A549 (cell line): ENCODE measurements around the gene ADI1. TPM values are rescaled to one million over a fixed set of nuclear protein-coding genes. Genes with fewer than 3 reads are reported as not detected.

Source experiments
- BHLHE40 ChIP-seq: IDR thresholded peaks from 2 replicates; pipeline ENCODE4 v1.6.1; 2012; ENCODE audit warnings: low read depth, low read length, inconsistent platforms
- CBX2 ChIP-seq: fragments of 200-600 bp; sonication (generic); IDR thresholded peaks from 2 replicates; pipeline ENCODE4 v1.6.1; 2016; ENCODE audit warnings: low read depth, mild to moderate bottlenecking, borderline replicate concordance
- CBX8 ChIP-seq: fragments of 200-600 bp; sonication (generic); IDR thresholded peaks from 2 replicates; pipeline ENCODE4 v1.6.1; 2016
- CHD2 ChIP-seq: fragments of 150-350 bp; IDR thresholded peaks from 2 replicates; pipeline ENCODE4 v1.6.1; 2014; ENCODE audit warnings: low read length; ENCODE audit not compliant: partially characterized antibody
- CTCF ChIP-seq: fragments of >200 bp; sonication (Bioruptor Twin); formaldehyde crosslinking; IDR thresholded peaks from 3 replicates; pipeline ENCODE4 v1.5.1; 2016
- E2F6 ChIP-seq: IDR thresholded peaks from 2 replicates; pipeline ENCODE4 v1.6.1; 2012; ENCODE audit warnings: low read depth, borderline replicate concordance
- FOSL2 ChIP-seq, 2 experiments: fragments of 450-650 bp in 1 of 2; fragments of >200 bp in 1 of 2; sonication (Bioruptor Twin) in 1 of 2; formaldehyde crosslinking; IDR thresholded peaks; 2 replicates each; pipeline versions ENCODE4 v1.5.0 to v1.6.1; 2016 to 2020; ENCODE audit warnings: mild to moderate bottlenecking in 1 of 2, moderate library complexity in 1 of 2
- FOXS1 ChIP-seq: fragments of 250-450 bp; sonication (Bioruptor Pico); IDR thresholded peaks from 2 replicates; pipeline ENCODE4 v1.5.0; 2020; ENCODE audit warnings: mild to moderate bottlenecking, moderate library complexity
- GATA3 ChIP-seq: IDR thresholded peaks from 2 replicates; pipeline ENCODE4 v1.6.1; 2012; ENCODE audit warnings: borderline replicate concordance
- HDAC2 ChIP-seq: fragments of 200-600 bp; sonication (generic); IDR thresholded peaks from 2 replicates; pipeline ENCODE4 v1.6.1; 2016
- HOXB13 ChIP-seq: fragments of 250-450 bp; sonication (Bioruptor Pico); IDR thresholded peaks from 2 replicates; pipeline ENCODE4 v1.5.0; 2020; ENCODE audit warnings: low read depth, mild to moderate bottlenecking, moderate library complexity
- HOXB5 ChIP-seq: fragments of 250-450 bp; sonication (Bioruptor Pico); IDR thresholded peaks from 2 replicates; pipeline ENCODE4 v1.5.0; 2020; ENCODE audit warnings: mild to moderate bottlenecking, moderate library complexity
- KDM5A ChIP-seq: fragments of 200-600 bp; sonication (generic); IDR thresholded peaks from 2 replicates; pipeline ENCODE4 v1.6.1; 2016; ENCODE audit warnings: antibody characterized with exemption, mild to moderate bottlenecking
- MAFK ChIP-seq: fragments of 450-650 bp; IDR thresholded peaks from 2 replicates; pipeline ENCODE4 v1.6.1; 2014; ENCODE audit not compliant: partially characterized antibody
- MAX ChIP-seq: IDR thresholded peaks from 2 replicates; pipeline ENCODE4 v1.6.1; 2012
- MYC ChIP-seq: IDR thresholded peaks from 2 replicates; pipeline ENCODE4 v1.6.1; 2012; ENCODE audit warnings: mild to moderate bottlenecking, inconsistent platforms, low read length, improper control_type of control experiment, borderline replicate concordance
- NFE2L2 ChIP-seq: fragments of 150-350 bp; conservative IDR thresholded peaks from 2 replicates; pipeline ENCODE4 v1.6.1; 2014; ENCODE audit warnings: low read length
- PHF8 ChIP-seq: fragments of 200-600 bp; sonication (generic); IDR thresholded peaks from 2 replicates; pipeline ENCODE4 v1.6.1; 2016; ENCODE audit warnings: low read depth, mild to moderate bottlenecking, antibody characterized with exemption, moderate library complexity, borderline replicate concordance
- POLR2A ChIP-seq: IDR thresholded peaks from 2 replicates; pipeline ENCODE4 v1.6.1; 2012; ENCODE audit warnings: mild to moderate bottlenecking, low read length
- RCOR1 ChIP-seq: fragments of 150-350 bp; IDR thresholded peaks from 2 replicates; pipeline ENCODE4 v1.6.1; 2014; ENCODE audit warnings: antibody characterized with exemption, low read length, low read depth
- SMC3 ChIP-seq: fragments of >200 bp; sonication (Bioruptor Twin); formaldehyde crosslinking; IDR thresholded peaks from 3 replicates; pipeline ENCODE4 v1.6.1; 2018; ENCODE audit warnings: inconsistent platforms
- TFCP2L1 ChIP-seq: fragments of 250-450 bp; sonication (Bioruptor Pico); IDR thresholded peaks from 2 replicates; pipeline ENCODE4 v1.5.0; 2021; ENCODE audit warnings: mild to moderate bottlenecking
- TP53 ChIP-seq: fragments of 250-450 bp; sonication (Bioruptor Pico); IDR thresholded peaks from 2 replicates; pipeline ENCODE4 v1.5.0; 2021; ENCODE audit warnings: mild to moderate bottlenecking, moderate library complexity
- ZSCAN20 ChIP-seq: fragments of 250-450 bp; sonication (Bioruptor Pico); IDR thresholded peaks from 2 replicates; pipeline ENCODE4 v1.8.0; 2022; ENCODE audit warnings: mild to moderate bottlenecking, moderate library complexity
- polyA plus RNA-seq, 4 experiments: library from polyadenylated mRNA; depleted of rRNA in 3 of 4; stranded (reverse); fragments of >200 nt; fragmentation: RNase III in 1 of 4; extraction: RNeasy Plus Mini Kit Qiagen cat#74134 plus additional on column Dnase treatment in 1 of 4; gene quantifications; 2 replicates in 3 of 4; 3 replicates in 1 of 4; pipeline ENCODE4 v1.2.3, GENCODE V29; 2011 to 2017
- TF ChIP-seq, protein P1 (sequence below): fragments of >200 bp; sonication (Bioruptor Twin); formaldehyde crosslinking; IDR thresholded peaks from 2 replicates; pipeline ENCODE4 v1.6.1; 2016
- TF ChIP-seq, protein P2 (sequence below): fragments of >200 bp; sonication (Bioruptor Twin); formaldehyde crosslinking; IDR thresholded peaks from 3 replicates; pipeline ENCODE4 v1.6.1; 2016
- TF ChIP-seq, protein P3 (sequence below): IDR thresholded peaks from 2 replicates; pipeline ENCODE4 v1.6.1; 2012

Gene ADI1
- polyA plus RNA-seq, 2 of the 4 experiments (the other 2 are of a cell fraction) = 47.9 to 84.6 TPM

DNA sequence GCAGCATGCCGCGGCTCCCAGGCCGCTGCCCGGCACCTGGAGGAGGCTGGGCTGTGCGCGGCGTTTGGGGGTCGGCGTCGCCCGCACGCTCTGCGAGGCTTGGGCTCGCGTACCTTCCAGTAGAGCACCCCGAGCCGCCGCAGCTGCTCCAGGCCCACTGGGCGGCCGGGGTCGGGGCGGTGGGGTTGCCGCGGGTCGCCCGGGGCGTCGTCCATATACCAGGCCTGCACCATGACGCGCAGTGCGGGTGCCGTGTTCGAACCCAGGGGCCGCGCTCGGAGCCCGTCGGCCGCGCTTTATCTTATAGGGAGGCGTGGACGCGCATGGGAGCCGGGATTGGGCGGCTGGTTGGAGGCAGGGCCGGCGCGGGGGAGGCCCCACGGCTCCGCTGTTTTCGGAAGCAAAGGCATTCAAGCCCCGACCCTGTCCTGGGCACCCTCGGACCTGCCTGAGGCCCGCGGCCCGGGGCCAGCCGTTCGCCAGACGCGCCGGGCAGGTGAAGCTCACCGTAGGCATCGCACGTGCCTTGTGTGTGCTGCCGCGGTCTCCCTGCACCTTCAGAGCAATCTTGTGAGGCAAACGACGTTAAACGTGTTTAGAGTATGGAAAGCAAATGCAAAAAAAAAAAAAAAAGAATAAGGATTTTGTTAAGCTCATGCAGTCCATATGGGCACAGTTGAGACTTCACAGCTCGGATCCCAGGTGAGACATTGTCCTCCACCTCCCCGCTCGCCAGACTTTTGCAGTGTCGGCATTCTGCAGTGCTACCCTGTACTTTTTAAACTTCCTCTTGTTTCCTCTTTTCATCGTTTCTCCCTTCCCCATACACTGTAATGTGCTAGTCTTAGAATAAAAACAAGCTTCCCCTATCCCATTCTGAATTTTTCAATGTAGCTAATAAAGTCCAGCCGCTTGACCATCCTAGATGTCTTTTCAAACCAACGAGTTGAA lies at the start of gene ADI1 (continued):
- TF ChIP-seq, protein P1, sequence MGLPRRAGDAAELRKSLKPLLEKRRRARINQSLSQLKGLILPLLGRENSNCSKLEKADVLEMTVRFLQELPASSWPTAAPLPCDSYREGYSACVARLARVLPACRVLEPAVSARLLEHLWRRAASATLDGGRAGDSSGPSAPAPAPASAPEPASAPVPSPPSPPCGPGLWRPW = no peak
- no peak for TF ChIP-seq ZSCAN20 (CRISPR knock-in tag)
- 0 out of 2 replicates have a peak, but pooled peaks have one; percentile 28 for TF ChIP-seq TFCP2L1 (CRISPR knock-in tag)
- TF ChIP-seq MAFK = peak; percentile 92
- peak; percentile 25; the same call in 1 of the 3 replicates for TF ChIP-seq SMC3
- peak; percentile 62; the same call in 1 of the 2 replicates for TF ChIP-seq HDAC2
- TF ChIP-seq NFE2L2 = no peak
- TF ChIP-seq, protein P2, sequence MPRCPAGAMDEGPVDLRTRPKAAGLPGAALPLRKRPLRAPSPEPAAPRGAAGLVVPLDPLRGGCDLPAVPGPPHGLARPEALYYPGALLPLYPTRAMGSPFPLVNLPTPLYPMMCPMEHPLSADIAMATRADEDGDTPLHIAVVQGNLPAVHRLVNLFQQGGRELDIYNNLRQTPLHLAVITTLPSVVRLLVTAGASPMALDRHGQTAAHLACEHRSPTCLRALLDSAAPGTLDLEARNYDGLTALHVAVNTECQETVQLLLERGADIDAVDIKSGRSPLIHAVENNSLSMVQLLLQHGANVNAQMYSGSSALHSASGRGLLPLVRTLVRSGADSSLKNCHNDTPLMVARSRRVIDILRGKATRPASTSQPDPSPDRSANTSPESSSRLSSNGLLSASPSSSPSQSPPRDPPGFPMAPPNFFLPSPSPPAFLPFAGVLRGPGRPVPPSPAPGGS = peak; percentile 87
- TF ChIP-seq CBX8 = no peak
- TF ChIP-seq PHF8 = peak; percentile 97
- TF ChIP-seq TP53 (CRISPR knock-in tag) = no peak
- TF ChIP-seq GATA3 = 0 out of 2 replicates have a peak, but pooled peaks have one; percentile 33
- no peak; the same call in 1 of the 2 replicates for TF ChIP-seq MYC
- TF ChIP-seq FOSL2 (IDR thresholded peaks at IDR 0.05) = no peak
- TF ChIP-seq FOSL2 (CRISPR knock-in tag; IDR thresholded peaks at IDR 0.05) = no peak
- TF ChIP-seq KDM5A = no peak
- TF ChIP-seq, protein P3, sequence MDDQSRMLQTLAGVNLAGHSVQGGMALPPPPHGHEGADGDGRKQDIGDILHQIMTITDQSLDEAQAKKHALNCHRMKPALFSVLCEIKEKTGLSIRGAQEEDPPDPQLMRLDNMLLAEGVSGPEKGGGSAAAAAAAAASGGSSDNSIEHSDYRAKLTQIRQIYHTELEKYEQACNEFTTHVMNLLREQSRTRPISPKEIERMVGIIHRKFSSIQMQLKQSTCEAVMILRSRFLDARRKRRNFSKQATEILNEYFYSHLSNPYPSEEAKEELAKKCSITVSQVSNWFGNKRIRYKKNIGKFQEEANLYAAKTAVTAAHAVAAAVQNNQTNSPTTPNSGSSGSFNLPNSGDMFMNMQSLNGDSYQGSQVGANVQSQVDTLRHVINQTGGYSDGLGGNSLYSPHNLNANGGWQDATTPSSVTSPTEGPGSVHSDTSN = no peak
- TF ChIP-seq BHLHE40 = peak; percentile 27; the same call in 1 of the 2 replicates
- TF ChIP-seq MAX = peak; percentile 91
- TF ChIP-seq RCOR1 = no peak
- TF ChIP-seq E2F6 = peak; percentile 94
- no peak for TF ChIP-seq HOXB5 (CRISPR knock-in tag)
- peak; percentile 92 for TF ChIP-seq POLR2A
- peak; percentile 70; the same call in 1 of the 2 replicates for TF ChIP-seq HOXB13 (CRISPR knock-in tag)
- TF ChIP-seq CHD2 = no peak
- no peak for TF ChIP-seq CBX2
- TF ChIP-seq CTCF = no peak
- no peak for TF ChIP-seq FOXS1 (CRISPR knock-in tag)
